ENCODE data around the gene CDH26.

GRCh38 chr20:59976156-59976782 is 18.0 kb downstream of the CDH26 start:
- TF ChIP-seq EP300 (IDR thresholded peaks at IDR 0.05) (no peak), CTCF (IDR thresholded peaks at IDR 0.05) (no peak), POLR2A (IDR thresholded peaks at IDR 0.05) (no peak)

All from ovary (tissue), 3 donors.